Cardiac muscle cell (in vitro differentiated cells and primary cell): ENCODE data around the gene TMX4. TPM values are rescaled to one million over a fixed set of nuclear protein-coding genes. Genes with fewer than 3 reads are reported as not detected.

Experiments used
- DNase-seq, 2 donors: peaks; one replicate each; pipeline versions ENCODE4 v3.0.0 to v3.0.0-alpha.2; 2010 to 2017; ENCODE audit warnings: low read depth in 1 of 2, low spot score in 1 of 2
- H3K27ac ChIP-seq: fragments of 200-600 bp; sonication (generic); 2 replicates; pipeline ENCODE4 v1.5.1; 2016
- H3K27me3 ChIP-seq: fragments of 200-600 bp; sonication (generic); 2 replicates; pipeline ENCODE4 v1.6.0; 2016; ENCODE audit warnings: control low read depth
- H3K36me3 ChIP-seq: fragments of 200-600 bp; sonication (generic); 2 replicates; pipeline ENCODE4 v1.5.1; 2016; ENCODE audit warnings: control low read depth
- H3K4me1 ChIP-seq: fragments of 200-600 bp; sonication (generic); 2 replicates; pipeline ENCODE4 v1.8.1; 2017; ENCODE audit warnings: low read depth, mild to moderate bottlenecking, mixed run types
- H3K4me3 ChIP-seq: fragments of 200-600 bp; sonication (generic); 2 replicates; pipeline ENCODE4 v1.5.1; 2016; ENCODE audit warnings: mild to moderate bottlenecking
- H3K9me3 ChIP-seq: fragments of 200-600 bp; sonication (generic); 2 replicates; pipeline ENCODE4 v1.5.1; 2017; ENCODE audit warnings: low read depth, mild to moderate bottlenecking, control low read depth
- CTCF ChIP-seq: IDR thresholded peaks from 2 replicates; pipeline ENCODE4 v1.5.1; 2012; ENCODE audit warnings: low read depth, mild to moderate bottlenecking, low read length
- polyA plus RNA-seq: library from polyadenylated mRNA; unstranded; fragments of >200 nt; fragmentation: Nextera tagmentation; extraction: Ambion mirVana; gene quantifications from 2 replicates; pipeline ENCODE4 v1.2.1, GENCODE V29; 2016
- total RNA-seq: library from RNA; depleted of rRNA; stranded (reverse); fragments of >200 nt; gene quantifications from 2 replicates; pipeline ENCODE4 v1.2.3, GENCODE V29; 2016

The TMX4 gene
- total and polyA plus RNA-seq, 2 experiments from 2014 or later, result 34.8 to 42.2 TPM

GRCh38 chr20:8061861-8062518 is 42.4 kb upstream of the TMX4 start:
- Histone ChIP-seq H3K27ac (no peak overlapping the region), H3K4me3 (no peak overlapping the region), H3K9me3 (no peaks in the 10 kb centered on the region), H3K4me1 (no peaks in the 10 kb centered on the region), H3K36me3 (no peaks in the 10 kb centered on the region), H3K27me3 (no peaks in the 10 kb centered on the region)
- TF ChIP-seq CTCF, result no peak
- DNase-seq, result no peak

- Histone ChIP-seq H3K4me3 (no peak overlapping the region), H3K27me3 (no peaks in the 10 kb centered on the region), H3K27ac (no peak overlapping the region), H3K36me3 (no peaks in the 10 kb centered on the region), H3K4me1 (no peaks in the 10 kb centered on the region), H3K9me3 (no peaks in the 10 kb centered on the region)
- TF ChIP-seq CTCF, result no peak
- no peak for DNase-seq
Measured at GRCh38 chr20:8060977-8061376, 41.4 kb upstream of the TMX4 start.

DNA sequence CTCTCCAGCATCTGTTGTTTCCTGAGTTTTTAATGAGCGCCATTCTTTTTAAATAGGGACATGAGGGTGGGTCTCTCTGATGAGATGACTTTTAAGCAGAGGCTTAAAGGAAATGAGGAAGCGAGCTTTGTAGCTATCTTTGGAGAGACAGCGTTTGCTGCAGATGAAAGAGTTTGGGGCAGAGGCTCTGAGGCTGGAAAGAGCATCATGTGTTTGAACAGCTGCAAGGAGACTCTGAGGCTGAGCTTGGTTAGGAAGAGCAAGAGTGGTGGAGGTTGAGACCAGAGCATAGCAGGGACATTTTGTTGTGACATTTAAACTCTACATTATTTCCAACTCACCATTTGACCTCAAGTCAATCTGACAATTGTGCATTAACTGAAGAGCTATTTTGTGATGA is 38.3 kb upstream of the TMX4 start:
- no peaks in the 10 kb centered on the region for H3K4me1 ChIP-seq
- H3K36me3 ChIP-seq, result no peaks in the 10 kb centered on the region
- H3K4me3 ChIP-seq, result no peak overlapping the region
- DNase-seq, result no peak
- H3K27ac ChIP-seq, result no peak overlapping the region
- no peaks in the 10 kb centered on the region for H3K9me3 ChIP-seq
- TF ChIP-seq CTCF, result no peak
- no peaks in the 10 kb centered on the region for H3K27me3 ChIP-seq

- H3K27me3 ChIP-seq, result no peaks in the 10 kb centered on the region
- no peak for DNase-seq
- no peak overlapping the region for H3K27ac ChIP-seq
- no peak overlapping the region for H3K4me3 ChIP-seq
- no peaks in the 10 kb centered on the region for H3K4me1 ChIP-seq
- TF ChIP-seq CTCF, result no peak
- no peaks in the 10 kb centered on the region for H3K9me3 ChIP-seq
- no peaks in the 10 kb centered on the region for H3K36me3 ChIP-seq
Measured at GRCh38 chr20:8055096-8055495, 35.5 kb upstream of the TMX4 start.

DNA sequence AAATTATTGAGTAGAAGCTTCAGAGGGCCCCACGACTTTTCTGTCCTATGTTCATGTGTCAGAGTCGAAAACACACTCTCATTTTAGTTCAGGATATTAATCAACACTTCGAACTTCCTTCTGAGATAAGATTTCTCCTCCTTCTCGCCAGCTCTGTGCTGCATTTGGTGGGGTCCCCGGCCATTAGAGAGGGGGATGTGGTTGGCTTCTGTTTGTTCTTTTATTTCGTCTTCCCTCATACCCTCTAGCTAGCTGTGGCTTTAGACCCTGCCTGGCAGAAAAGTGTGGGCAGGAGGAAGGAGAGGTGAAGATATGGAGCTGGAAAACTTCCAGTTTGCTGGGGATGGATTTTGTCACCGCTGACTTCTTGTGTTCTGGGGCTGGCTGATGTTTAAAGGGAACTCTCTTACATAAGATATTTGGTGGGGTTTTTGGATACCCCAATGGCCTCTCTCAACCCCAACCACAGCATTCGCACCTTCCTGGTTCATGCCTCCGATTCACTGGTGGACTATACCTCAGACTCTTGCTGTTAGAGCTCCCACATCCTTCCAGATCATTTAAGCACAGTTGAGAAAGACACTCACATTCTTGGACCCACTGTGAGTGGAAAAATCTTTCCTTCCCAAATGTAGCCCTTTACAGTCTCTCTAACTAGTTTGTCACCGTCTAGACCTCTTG is 30.7 kb upstream of the TMX4 start:
- TF ChIP-seq CTCF, result no peak
- H3K27me3 ChIP-seq, result no peaks in the 10 kb centered on the region
- H3K36me3 ChIP-seq, result no peaks in the 10 kb centered on the region
- H3K9me3 ChIP-seq, result no peaks in the 10 kb centered on the region
- H3K4me3 ChIP-seq, result no peak overlapping the region
- no peak overlapping the region for H3K27ac ChIP-seq
- no peaks in the 10 kb centered on the region for H3K4me1 ChIP-seq
- peak in 1 of 2 donors; percentile 64 for DNase-seq
